Fibroblast of lung (primary cell): ENCODE measurements around the gene ANKRD28. TPM values are rescaled to one million over a fixed set of nuclear protein-coding genes. Genes with fewer than 3 reads are reported as not detected.
A peak's percentile ranks its signal among the peaks of the same experiment; 100 is the strongest.

Experiments
- DNase-seq, 2 donors: peaks; one replicate each; pipeline versions ENCODE4 v3.0.0 to v3.0.0-alpha.2; 2010; ENCODE audit warnings: low read depth in 2 of 2
- H2AFZ ChIP-seq: 2 replicates; pipeline ENCODE4 v1.5.1; 2012; ENCODE audit warnings: low read length, control low read depth, inconsistent platforms
- H3K27ac ChIP-seq: 2 replicates; pipeline ENCODE4 v1.5.1; 2011; ENCODE audit warnings: low read length, control low read depth; ENCODE audit not compliant: insufficient read depth
- H3K27me3 ChIP-seq: 2 replicates; pipeline ENCODE4 v1.5.1; 2011; ENCODE audit warnings: mild to moderate bottlenecking, low read length; ENCODE audit not compliant: control insufficient read depth, insufficient read depth
- H3K36me3 ChIP-seq: 2 replicates; pipeline ENCODE4 v1.5.1; 2011; ENCODE audit warnings: low read length; ENCODE audit not compliant: control insufficient read depth, insufficient read depth
- H3K4me1 ChIP-seq: 2 replicates; pipeline ENCODE4 v1.5.1; 2011; ENCODE audit warnings: low read length; ENCODE audit not compliant: control insufficient read depth, insufficient read depth; ENCODE audit errors: extremely low read depth
- H3K4me2 ChIP-seq: 2 replicates; pipeline ENCODE4 v1.5.1; 2011; ENCODE audit warnings: low read length, control low read depth; ENCODE audit not compliant: insufficient read depth; ENCODE audit errors: extremely low read depth
- H3K4me3 ChIP-seq, 4 experiments: fragments of 200-600 bp in 1 of 4; sonication (generic) in 1 of 4; replicated peaks in 1 of 4; 2 replicates each; pipeline ENCODE4 v1.5.1; 2011 to 2016; ENCODE audit warnings: low read length in 4 of 4, low read depth in 3 of 4, mild to moderate bottlenecking in 3 of 4, control low read depth in 2 of 4, inconsistent platforms in 1 of 4, mixed read lengths in 1 of 4; ENCODE audit not compliant: insufficient read depth in 1 of 4; ENCODE audit errors: control extremely low read depth in 1 of 4
- H3K79me2 ChIP-seq: 2 replicates; pipeline ENCODE4 v1.5.1; 2012; ENCODE audit warnings: mild to moderate bottlenecking, low read length, inconsistent platforms; ENCODE audit not compliant: control insufficient read depth, insufficient read depth
- H3K9ac ChIP-seq: 2 replicates; pipeline ENCODE4 v1.5.1; 2011; ENCODE audit warnings: mild to moderate bottlenecking, low read length, control low read depth; ENCODE audit not compliant: insufficient read depth
- H3K9me3 ChIP-seq: 2 replicates; pipeline ENCODE4 v1.5.1; 2012; ENCODE audit warnings: low read depth, low read length; ENCODE audit not compliant: control insufficient read depth, insufficient read depth
- H4K20me1 ChIP-seq: 2 replicates; pipeline ENCODE4 v1.5.1; 2011; ENCODE audit warnings: low read length; ENCODE audit not compliant: control insufficient read depth, insufficient read depth; ENCODE audit errors: extremely low read depth
- CTCF ChIP-seq, 2 donors: IDR thresholded peaks in 1 of 2; conservative IDR thresholded peaks in 1 of 2; 1 replicate in 1 of 2; 2 replicates in 1 of 2; pipeline ENCODE4 v1.5.1; 2011 to 2012; ENCODE audit warnings: low read length in 2 of 2, control low read depth in 1 of 2, inconsistent platforms in 1 of 2, low read depth in 1 of 2, mild to moderate bottlenecking in 1 of 2
- EZH2 ChIP-seq: IDR thresholded peaks from 2 replicates; pipeline ENCODE4 v1.5.1; 2012; ENCODE audit warnings: low read length, control low read depth, mild to moderate bottlenecking; ENCODE audit errors: missing control alignments
- polyA plus RNA-seq, 2 donors: library from polyadenylated mRNA; depleted of rRNA in 1 of 2; stranded (reverse) in 1 of 2; unstranded in 1 of 2; fragments of >200 nt; gene quantifications; 2 replicates each; pipeline ENCODE4 v1.2.1, GENCODE V29; 2011 to 2012; ENCODE audit warnings: missing spikeins in 1 of 2
- total RNA-seq: library from RNA; depleted of rRNA; stranded (reverse); fragments of >200 nt; gene quantifications from 2 replicates; pipeline ENCODE4 v1.2.1, GENCODE V29; 2014

ANKRD28 gene
- total and polyA plus RNA-seq, 2 donors (not counting 1 experiment from before 2014, with no cell fraction given) = 82.3 to 222 TPM

GRCh38 chr3:15794303-15794771 is 3.4 kb downstream of the ANKRD28 start:
- peak overlapping the region; percentile 30 for H3K9ac ChIP-seq
- TF ChIP-seq EZH2 (no peak), CTCF (conservative IDR thresholded peaks at IDR 0.05 in 1 of 2, IDR thresholded peaks at IDR 0.05 in 1 of 2; ENCODE audit: low read depth in 1 of 2, low read length in 2 of 2) (no peak)
- peaks cover 2% of the 10 kb centered on the region for H3K36me3 ChIP-seq
- no peaks in the 10 kb centered on the region for H3K27me3 ChIP-seq
- peak overlapping the region; percentile 60 to 99 (median 80) for H3K4me3 ChIP-seq
- H3K9me3 ChIP-seq = no peaks in the 10 kb centered on the region
- peak overlapping the region; percentile 61 for H3K4me2 ChIP-seq
- DNase-seq = peak; percentile 79 to 92
- H3K4me1 ChIP-seq = no peaks in the 10 kb centered on the region
- H4K20me1 ChIP-seq = no peaks in the 10 kb centered on the region
- peak overlapping the region; percentile 96 for H3K27ac ChIP-seq
- peaks cover 81% of the 10 kb centered on the region for H3K79me2 ChIP-seq
- H2AFZ ChIP-seq = no peak overlapping the region

DNA sequence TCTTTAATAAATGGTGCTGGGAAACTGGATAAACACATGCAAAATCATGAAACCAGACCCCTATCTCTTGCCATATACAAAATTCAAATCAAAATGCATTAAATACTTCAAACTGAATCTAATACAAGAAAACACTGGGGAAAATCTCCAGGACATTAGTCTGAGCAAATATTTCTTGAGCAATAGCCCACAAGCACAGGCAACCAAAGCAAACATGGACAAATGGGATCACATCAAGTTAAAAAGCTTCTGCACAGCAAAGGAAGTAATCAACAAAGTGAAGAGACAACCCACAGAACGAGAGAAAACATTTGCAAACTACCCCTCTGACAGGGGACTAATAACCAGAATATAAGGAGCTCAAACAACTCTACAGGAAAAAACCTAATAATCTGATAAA is 6.3 kb downstream of the ANKRD28 start:
- peak overlapping the region in 1 of 4 experiments; percentile 26 for H3K4me3 ChIP-seq
- no peak for TF ChIP-seq EZH2
- no peak for TF ChIP-seq CTCF (conservative IDR thresholded peaks at IDR 0.05 in 1 of 2, IDR thresholded peaks at IDR 0.05 in 1 of 2; ENCODE audit: low read depth in 1 of 2, low read length in 2 of 2)

DNA sequence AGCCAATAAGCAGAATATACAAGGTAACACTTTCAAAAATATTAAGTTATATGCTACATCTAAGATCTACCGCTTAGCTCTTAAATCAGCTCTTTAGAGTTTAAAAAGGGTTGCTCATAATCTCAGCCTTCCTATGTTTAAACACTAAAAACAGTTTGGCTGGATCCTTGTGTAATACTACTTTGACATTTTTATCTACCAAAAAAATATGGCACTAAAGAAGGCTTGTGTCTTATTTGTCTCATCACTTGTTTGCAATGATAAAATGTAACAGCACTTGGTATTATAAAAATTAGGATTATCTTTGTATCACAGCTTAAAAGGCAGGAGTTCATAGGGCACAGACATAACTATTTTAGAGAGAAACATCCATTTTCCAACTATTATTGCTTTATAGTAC is 9.8 kb downstream of the ANKRD28 start:
- Histone ChIP-seq H3K79me2 (peaks cover 100% of the 10 kb centered on the region), H3K9ac (no peak overlapping the region), H3K27me3 (no peaks in the 10 kb centered on the region), H3K36me3 (peaks cover 8% of the 10 kb centered on the region), H3K4me1 (no peaks in the 10 kb centered on the region), H3K27ac (no peak overlapping the region), H2AFZ (no peak overlapping the region), H3K4me3 (no peak overlapping the region), H3K9me3 (no peaks in the 10 kb centered on the region), H4K20me1 (no peaks in the 10 kb centered on the region), H3K4me2 (peak overlapping the region; percentile 28)
- DNase-seq = no peak
- TF ChIP-seq CTCF (conservative IDR thresholded peaks at IDR 0.05 in 1 of 2, IDR thresholded peaks at IDR 0.05 in 1 of 2; ENCODE audit: low read depth in 1 of 2, low read length in 2 of 2) = no peak
- no peak for TF ChIP-seq EZH2

More for the DNA sequence above, 6.3 kb downstream of the ANKRD28 start:
- Histone ChIP-seq H3K27ac (no peak overlapping the region), H3K36me3 (peaks cover 8% of the 10 kb centered on the region), H4K20me1 (no peaks in the 10 kb centered on the region), H3K9ac (no peak overlapping the region), H3K4me2 (no peak overlapping the region), H3K79me2 (peaks cover 100% of the 10 kb centered on the region), H2AFZ (no peak overlapping the region), H3K4me1 (no peaks in the 10 kb centered on the region), H3K9me3 (no peaks in the 10 kb centered on the region), H3K27me3 (no peaks in the 10 kb centered on the region)
- no peak for DNase-seq
